OCI-LY1 (cell line): ENCODE data around the gene KDM1A.

Source experiments
- H2AFZ ChIP-seq: fragments of 200-600 bp; sonication (generic), shearing (Covaris generic); 2 replicates; pipeline ENCODE4 v1.6.0; 2014; ENCODE audit warnings: antibody characterized with exemption, mild to moderate bottlenecking, low read length
- H3F3A ChIP-seq: fragments of 200-600 bp; sonication (generic), shearing (Covaris generic); 2 replicates; pipeline ENCODE4 v1.6.0; 2014; ENCODE audit warnings: mild to moderate bottlenecking, antibody characterized with exemption, low read length, moderate library complexity; ENCODE audit not compliant: insufficient read depth
- H3K27ac ChIP-seq: fragments of 200-600 bp; sonication (generic); 2 replicates; pipeline ENCODE4 v1.5.1; 2014; ENCODE audit warnings: low read length, mixed run types, mild to moderate bottlenecking, low read depth; ENCODE audit not compliant: poor library complexity, severe bottlenecking
- H3K27me3 ChIP-seq: fragments of 200-600 bp; sonication (generic); 2 replicates; pipeline ENCODE4 v1.6.0; 2014; ENCODE audit warnings: antibody characterized with exemption, mild to moderate bottlenecking, low read length, moderate library complexity; ENCODE audit not compliant: insufficient read depth
- H3K36me3 ChIP-seq: fragments of 200-600 bp; sonication (generic); 2 replicates; pipeline ENCODE4 v1.6.1; 2014; ENCODE audit warnings: mild to moderate bottlenecking, antibody characterized with exemption, low read length, moderate library complexity, mixed read lengths; ENCODE audit not compliant: insufficient read depth
- H3K4me1 ChIP-seq: fragments of 200-600 bp; sonication (generic); 2 replicates; pipeline ENCODE4 v1.5.1; 2014; ENCODE audit warnings: mild to moderate bottlenecking, low read length, moderate library complexity; ENCODE audit not compliant: insufficient read depth, severe bottlenecking
- H3K4me2 ChIP-seq: fragments of 200-600 bp; sonication (generic), shearing (Covaris generic); 2 replicates; pipeline ENCODE4 v1.6.1; 2014; ENCODE audit warnings: low read length
- H3K4me3 ChIP-seq: fragments of 200-600 bp; sonication (generic); 2 replicates; pipeline ENCODE4 v1.5.1; 2014; ENCODE audit warnings: low read length, low read depth, mild to moderate bottlenecking, mixed read lengths; ENCODE audit not compliant: poor library complexity, severe bottlenecking
- H3K79me2 ChIP-seq: fragments of 200-600 bp; shearing (Covaris generic); 2 replicates; pipeline ENCODE4 v1.6.1; 2016; ENCODE audit warnings: mixed run types, low read length, mixed read lengths; ENCODE audit not compliant: insufficient read depth
- H3K9ac ChIP-seq: fragments of 200-600 bp; sonication (generic), shearing (Covaris generic); 2 replicates; pipeline ENCODE4 v1.6.1; 2014; ENCODE audit warnings: mild to moderate bottlenecking, low read length, mixed read lengths
- H3K9me2 ChIP-seq: fragments of 200-600 bp; sonication (generic), shearing (Covaris generic); 2 replicates; pipeline ENCODE4 v1.6.1; 2014; ENCODE audit warnings: low read depth, mild to moderate bottlenecking, low read length, mixed read lengths
- H3K9me3 ChIP-seq: fragments of 200-600 bp; shearing (Covaris generic); 2 replicates; pipeline ENCODE4 v1.6.1; 2014; ENCODE audit warnings: low read length, mixed read lengths
- H4K20me1 ChIP-seq: fragments of 200-600 bp; sonication (generic), shearing (Covaris generic); 2 replicates; pipeline ENCODE4 v1.6.0; 2016; ENCODE audit warnings: mild to moderate bottlenecking, low read length; ENCODE audit not compliant: insufficient read depth
- CTCF ChIP-seq: fragments of 200-600 bp; sonication (generic), shearing (Covaris generic); IDR thresholded peaks from 2 replicates; pipeline ENCODE4 v1.5.1; 2017; ENCODE audit warnings: mild to moderate bottlenecking, antibody characterized with exemption, low read length, moderate library complexity, mixed read lengths
- EZH2 ChIP-seq: fragments of 200-600 bp; sonication (generic), shearing (Covaris generic); IDR thresholded peaks from 2 replicates; pipeline ENCODE4 v1.8.0; 2017; ENCODE audit warnings: borderline replicate concordance, mixed run types, mild to moderate bottlenecking, antibody characterized with exemption, low read length, moderate library complexity, mixed read lengths

KDM1A gene

GRCh38 chr1:23124259-23125026, 105.2 kb downstream of the KDM1A start:
- TF ChIP-seq EZH2 (no peak), CTCF (no peak)
- Histone ChIP-seq H3K27ac (no peak overlapping the region), H3K4me1 (no peaks in the 10 kb centered on the region), H3K9me3 (no peaks in the 10 kb centered on the region), H3K4me3 (no peak overlapping the region), H3K27me3 (no peaks in the 10 kb centered on the region), H3K9ac (no peak overlapping the region), H3K36me3 (no peaks in the 10 kb centered on the region), H3F3A (no peaks in the 10 kb centered on the region), H3K9me2 (no peaks in the 10 kb centered on the region), H3K4me2 (no peak overlapping the region), H2AFZ (no peak overlapping the region), H3K79me2 (no peaks in the 10 kb centered on the region), H4K20me1 (no peaks in the 10 kb centered on the region)

GRCh38 chr1:23125489-23125888, 106.2 kb downstream of the KDM1A start:
- TF ChIP-seq EZH2, result no peak
- TF ChIP-seq CTCF, result no peak
- H3K4me3 ChIP-seq, result no peak overlapping the region
- no peaks in the 10 kb centered on the region for H3K9me2 ChIP-seq
- no peaks in the 10 kb centered on the region for H3K4me1 ChIP-seq
- no peak overlapping the region for H3K9ac ChIP-seq
- no peak overlapping the region for H3K27ac ChIP-seq
- no peaks in the 10 kb centered on the region for H3F3A ChIP-seq
- H3K27me3 ChIP-seq, result no peaks in the 10 kb centered on the region
- H3K36me3 ChIP-seq, result no peaks in the 10 kb centered on the region
- H3K4me2 ChIP-seq, result no peak overlapping the region
- no peaks in the 10 kb centered on the region for H3K79me2 ChIP-seq
- no peaks in the 10 kb centered on the region for H3K9me3 ChIP-seq
- no peak overlapping the region for H2AFZ ChIP-seq
- H4K20me1 ChIP-seq, result no peaks in the 10 kb centered on the region

GRCh38 chr1:23126200-23126599, 106.9 kb downstream of the KDM1A start:
- Histone ChIP-seq H3K79me2 (no peaks in the 10 kb centered on the region), H3K4me1 (no peaks in the 10 kb centered on the region), H3K4me2 (no peak overlapping the region), H3K36me3 (no peaks in the 10 kb centered on the region), H3K4me3 (no peak overlapping the region), H3K27ac (no peak overlapping the region), H3K9me2 (no peaks in the 10 kb centered on the region), H3F3A (no peaks in the 10 kb centered on the region), H3K9ac (no peak overlapping the region), H3K27me3 (no peaks in the 10 kb centered on the region), H2AFZ (no peak overlapping the region), H4K20me1 (no peaks in the 10 kb centered on the region), H3K9me3 (no peaks in the 10 kb centered on the region)
- no peak for TF ChIP-seq EZH2
- no peak for TF ChIP-seq CTCF
